IPS DF 4.7 (cell line): ENCODE data around the gene ADRA2A.

Experiments used
- DNase-seq: peaks from one replicate; pipeline ENCODE4 v3.0.0-alpha.2; 2013; ENCODE audit warnings: low spot score; ENCODE audit errors: extremely low read depth

Gene ADRA2A

DNA sequence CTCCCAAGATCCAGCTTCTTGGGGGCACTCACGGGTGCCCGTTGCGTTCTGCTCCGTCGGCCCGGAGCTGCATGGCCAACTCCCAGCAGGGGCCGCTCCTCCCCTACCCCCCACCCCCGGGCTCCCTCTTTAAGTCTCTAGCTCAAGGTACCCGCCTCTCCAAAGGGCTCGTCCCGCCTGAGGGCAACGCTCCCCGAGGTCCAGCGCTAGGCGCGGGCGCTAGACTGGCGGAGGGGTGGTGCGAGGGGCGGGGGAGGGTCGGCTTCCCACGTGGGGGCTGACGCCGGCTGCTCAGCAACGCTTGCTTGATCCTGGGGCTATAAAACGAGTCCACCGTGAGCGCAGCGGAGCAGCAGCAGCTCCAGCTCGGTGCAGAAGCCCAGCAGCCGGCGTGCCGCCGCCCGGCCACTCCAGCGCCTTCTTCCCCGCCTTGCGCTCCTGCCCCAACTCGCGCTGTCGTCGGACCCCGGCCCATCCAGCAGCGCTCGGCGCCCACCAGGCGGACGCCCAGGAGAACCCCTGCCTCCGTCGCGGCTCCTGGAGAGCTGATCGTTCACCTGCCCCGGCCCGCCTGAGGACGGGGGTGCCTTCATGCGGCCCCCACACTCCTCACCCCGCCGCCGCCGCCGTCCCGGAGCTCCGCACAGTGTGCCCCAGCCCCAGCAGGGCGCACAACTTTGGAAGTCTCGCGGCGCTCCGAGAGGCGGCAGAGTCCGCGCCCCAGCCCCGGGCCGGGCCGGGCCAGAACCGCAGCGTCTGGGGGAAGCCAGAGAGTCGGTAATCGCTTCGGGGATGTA, at the start of gene ADRA2A:
ADRA2A (plus strand) TSS at position 348 of the 797 bp plus-strand sequence. CDS start 968 bp downstream, outside the sequence.
- DNase-seq = no peak

DNA sequence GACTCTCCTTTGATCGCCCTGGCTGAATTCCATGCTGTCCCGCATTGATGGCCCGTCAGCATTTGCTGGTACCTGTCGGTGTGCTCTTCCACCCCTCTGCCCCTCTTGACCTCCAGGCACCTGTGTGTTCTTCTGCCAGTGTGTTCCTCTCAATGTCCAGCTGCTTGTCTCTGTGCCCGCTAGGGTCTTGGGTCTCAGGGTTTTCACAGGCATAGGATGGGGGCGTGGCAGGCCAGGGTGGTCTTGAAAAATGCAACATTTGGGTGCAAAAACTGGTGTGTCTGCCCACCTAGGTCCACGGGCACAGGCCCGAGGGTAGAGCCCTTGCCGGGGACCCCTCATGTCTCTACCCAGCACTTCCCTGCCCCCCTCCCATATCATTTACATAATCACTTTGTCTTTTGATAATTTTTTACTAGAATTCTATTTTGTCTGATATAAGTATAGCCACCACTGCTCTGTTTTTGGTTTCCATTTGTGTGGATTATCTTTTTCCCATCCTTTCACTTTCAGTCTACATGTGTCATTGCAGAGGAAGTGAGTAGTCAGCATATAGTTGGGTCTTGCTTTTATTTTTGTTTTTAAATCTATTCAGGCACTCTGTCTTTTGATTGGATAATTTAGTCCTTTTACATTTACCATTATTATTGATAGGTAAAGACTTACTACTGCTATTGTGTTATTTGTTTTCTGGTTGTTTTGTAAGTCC, 46.6 kb upstream of the ADRA2A start:
- no peak for DNase-seq

DNA sequence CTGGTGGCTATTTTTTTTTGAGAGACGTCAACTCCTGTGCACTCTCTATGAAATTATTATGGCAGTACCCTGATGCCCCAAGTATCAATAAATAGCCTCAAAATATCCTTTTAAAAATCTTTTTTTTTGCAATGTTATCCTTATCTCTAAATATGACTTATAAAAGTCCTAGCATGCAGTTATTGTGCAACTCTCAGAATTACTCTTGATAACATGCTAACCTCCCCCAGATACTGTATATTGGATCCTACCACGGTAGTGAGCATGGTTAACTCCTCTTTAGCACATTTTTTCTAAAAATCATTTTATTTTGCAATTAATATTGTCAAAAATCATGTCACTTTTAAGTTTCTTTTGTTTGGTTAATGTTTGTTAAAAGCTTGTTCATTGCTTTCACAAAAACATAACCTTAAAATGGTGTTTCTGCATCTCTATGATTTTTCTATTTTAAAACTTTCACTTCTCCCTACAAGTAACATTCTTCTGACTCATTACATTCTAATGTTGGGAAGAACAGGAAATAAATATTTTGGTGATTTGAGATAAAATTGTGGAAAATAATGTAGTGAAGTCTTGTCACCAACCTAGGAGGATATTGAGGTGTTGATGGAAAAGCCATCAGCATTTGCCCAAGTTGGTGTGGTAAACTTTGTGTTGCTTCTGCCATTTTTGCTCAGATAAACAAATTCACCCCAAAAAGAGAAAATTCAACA, 42.1 kb upstream of the ADRA2A start:
- DNase-seq = no peak

DNA sequence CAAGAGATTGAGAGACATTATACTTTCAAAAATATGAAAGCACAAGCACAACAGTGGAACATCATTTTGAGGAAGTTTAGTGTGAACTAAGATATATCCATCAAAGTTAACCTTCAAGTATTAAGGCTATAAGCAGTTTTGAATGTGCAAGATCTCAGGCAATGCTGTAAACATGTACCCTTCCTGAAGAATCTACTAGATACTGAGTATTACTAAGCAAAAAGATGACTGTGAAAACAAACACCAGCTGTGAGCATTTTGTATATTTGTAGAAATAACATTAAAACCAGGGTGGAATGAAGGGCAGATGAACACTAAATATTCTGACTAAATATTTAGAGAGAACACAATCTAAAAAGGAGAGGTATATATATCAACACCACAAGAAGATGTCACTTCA, 41.3 kb upstream of the ADRA2A start:
- DNase-seq = no peak

DNA sequence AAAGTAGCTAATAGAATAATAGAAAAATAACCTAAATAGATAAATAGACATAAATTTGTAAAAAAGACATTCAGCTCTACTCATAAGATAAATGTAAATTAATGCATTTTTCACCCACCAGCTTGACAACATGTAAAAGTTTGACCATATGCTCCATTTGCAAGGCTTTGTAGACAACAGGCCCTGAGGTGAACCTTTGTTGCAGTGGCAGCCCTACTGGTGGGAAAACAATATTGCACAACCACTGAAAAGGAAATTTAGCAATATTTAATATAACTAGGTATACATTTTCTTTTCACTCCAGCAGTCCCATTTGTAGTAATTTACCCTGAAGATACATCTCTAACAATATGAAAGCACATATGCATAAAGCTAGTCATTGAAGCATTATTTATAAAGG, 39.0 kb upstream of the ADRA2A start:
- DNase-seq = no peak

DNA sequence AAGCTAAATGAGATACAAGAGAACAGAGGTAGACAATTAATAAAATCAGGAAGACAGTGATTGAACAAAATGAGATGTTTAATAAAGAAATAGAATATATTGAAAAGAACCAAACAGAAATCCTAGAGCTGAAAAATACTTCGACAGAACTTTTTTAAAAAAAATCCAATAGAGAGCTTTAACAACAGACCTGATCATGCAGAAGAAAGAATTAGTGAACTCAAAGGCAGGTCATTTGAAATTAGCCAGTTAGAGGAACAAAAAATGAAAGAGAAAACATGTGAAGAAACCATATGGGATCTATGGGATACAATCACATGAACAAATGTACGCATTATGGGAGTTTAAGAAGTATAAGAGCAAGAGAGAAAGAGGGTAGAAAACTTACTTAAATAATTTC, 37.3 kb upstream of the ADRA2A start:
- DNase-seq = no peak

DNA sequence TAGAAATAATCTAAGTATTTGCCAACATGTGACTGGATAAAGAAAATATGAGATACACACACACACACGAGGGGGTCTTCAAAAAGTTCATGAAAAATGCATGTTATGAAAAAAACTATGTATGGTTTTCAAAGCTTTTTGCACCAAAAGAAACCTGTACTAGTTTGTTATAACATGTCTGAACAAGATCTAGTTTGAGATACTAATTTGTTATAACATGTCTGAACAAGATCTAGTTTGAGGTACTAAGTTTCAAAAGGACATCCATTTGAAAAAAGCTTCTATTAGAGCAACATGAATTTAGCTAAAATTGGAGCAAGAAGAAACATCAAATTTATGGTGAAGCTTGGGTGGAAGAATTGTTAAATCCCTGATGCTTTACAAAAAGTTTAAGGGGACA, 19.8 kb upstream of the ADRA2A start:
- DNase-seq = no peak

DNA sequence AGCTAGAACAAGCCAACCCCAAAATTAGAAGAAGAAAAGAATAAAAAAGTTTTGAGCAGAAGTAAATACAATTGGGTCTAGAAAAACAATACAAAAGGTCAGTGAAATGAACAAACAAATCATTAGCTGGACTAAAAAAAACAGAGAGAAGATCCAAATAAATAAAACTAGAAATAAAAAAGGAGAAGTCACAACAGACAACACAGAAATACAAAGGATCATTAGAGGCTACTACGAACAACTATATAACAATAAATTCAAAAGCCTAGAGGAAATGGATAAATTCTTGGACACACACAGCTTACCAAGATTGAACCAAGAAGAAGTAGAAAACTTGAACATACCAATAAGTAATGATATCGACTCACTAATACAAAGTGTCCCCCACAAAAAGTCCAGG, 13.4 kb upstream of the ADRA2A start:
- no peak for DNase-seq

DNA sequence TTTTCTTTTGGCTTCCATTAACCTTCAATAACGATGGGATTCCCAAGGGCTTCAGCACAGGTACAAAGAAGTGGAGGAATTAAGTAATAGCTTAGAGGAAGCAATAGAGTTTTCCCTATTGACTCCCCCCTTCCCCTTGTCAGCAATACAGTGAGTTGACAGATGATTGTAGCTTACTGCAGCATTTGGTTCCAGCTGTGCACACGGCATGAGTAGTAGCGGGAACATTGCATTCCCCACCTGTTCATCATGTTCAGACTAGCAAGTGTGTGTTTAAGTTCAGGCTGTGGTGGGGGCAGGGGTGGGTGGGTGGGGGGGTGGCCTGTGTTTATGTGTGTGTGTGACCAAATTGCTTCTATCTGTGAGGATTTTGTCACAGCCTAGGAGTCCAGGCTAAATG, 4.6 kb upstream of the ADRA2A start:
- no peak for DNase-seq

DNA sequence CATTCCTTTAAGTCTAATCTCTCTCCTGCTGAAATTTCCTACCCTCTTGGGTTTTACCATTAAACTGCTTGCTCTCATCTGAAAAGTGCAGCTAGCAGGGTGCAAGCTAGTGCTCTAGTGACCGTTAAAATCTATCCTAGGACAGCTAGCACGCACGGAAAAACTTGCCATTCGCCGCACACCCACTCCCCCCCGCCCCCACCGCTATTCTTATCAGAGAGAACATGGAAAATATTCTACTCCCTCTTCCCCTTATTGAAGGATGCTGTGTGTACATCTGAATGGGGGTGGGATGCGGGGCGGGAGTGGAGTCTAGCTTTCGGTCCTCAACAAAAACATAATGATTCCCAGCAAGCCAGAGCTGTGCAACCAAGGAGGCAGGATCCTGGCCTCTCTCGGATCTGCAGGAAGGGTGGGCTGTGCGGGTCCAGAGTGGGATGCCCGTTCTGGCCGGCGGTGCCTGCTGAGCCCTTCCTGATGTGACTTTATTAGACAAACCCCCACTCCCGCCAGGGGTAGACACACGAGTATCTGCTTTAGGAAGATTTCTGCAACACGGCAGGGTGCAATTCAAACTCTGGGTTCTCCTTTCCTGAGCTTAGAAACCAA, 1.1 kb upstream of the ADRA2A start:
- no peak for DNase-seq

DNA sequence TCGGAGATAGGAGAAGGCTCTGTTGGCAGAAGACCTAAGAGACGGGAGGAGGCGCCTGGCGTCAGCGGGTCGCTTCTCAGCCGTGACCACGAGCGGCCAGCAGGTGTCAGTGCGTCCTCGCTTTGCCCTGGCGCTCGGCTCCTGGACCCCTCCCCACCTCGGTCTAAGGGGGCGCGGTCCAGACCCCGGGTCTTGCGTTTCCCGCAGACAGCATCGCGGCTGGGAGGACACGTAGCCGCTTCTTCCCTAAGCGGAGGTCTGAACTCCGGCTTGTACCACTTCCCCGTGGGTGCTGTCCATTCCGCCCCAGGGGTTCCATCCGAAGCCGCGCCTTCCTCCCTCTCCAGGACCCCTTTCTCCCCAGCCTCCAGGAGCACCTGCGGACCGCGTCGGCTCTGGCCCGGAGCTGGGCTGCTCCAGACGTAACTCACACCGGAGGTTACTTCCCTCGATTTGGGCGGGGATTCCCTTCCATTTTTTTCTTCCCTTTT, 593 bp upstream of the ADRA2A start:
- DNase-seq = no peak

DNA sequence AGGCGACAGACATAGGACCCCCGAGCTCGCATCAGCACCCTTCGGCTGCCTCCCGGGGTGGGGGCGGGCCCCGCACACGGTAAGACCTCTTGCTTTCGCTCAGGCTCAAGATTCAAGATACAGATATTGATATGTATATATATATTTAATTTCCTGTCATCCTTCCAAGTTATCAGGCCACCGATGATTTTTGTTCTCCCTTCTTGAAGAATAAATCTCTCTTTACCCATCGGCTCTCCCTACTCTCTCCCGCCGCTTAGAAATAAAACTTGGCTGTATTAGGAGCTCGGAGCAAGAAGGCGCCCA, 603 bp downstream of the ADRA2A start:
- no peak for DNase-seq

DNA sequence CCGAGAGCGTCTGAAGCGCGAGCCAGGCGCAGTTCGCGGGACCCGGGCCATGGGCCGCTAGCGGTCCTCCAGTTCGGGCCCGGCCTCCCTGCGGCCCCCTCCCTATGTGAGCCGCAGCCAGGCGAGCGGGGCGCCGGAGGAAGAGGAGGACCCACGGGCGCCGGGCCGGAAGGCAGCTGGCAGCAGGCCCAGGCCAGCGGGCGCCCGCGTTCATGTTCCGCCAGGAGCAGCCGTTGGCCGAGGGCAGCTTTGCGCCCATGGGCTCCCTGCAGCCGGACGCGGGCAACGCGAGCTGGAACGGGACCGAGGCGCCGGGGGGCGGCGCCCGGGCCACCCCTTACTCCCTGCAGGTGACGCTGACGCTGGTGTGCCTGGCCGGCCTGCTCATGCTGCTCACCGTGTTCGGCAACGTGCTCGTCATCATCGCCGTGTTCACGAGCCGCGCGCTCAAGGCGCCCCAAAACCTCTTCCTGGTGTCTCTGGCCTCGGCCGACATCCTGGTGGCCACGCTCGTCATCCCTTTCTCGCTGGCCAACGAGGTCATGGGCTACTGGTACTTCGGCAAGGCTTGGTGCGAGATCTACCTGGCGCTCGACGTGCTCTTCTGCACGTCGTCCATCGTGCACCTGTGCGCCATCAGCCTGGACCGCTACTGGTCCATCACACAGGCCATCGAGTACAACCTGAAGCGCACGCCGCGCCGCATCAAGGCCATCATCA, 1.1 kb downstream of the ADRA2A start:
- DNase-seq = no peak

DNA sequence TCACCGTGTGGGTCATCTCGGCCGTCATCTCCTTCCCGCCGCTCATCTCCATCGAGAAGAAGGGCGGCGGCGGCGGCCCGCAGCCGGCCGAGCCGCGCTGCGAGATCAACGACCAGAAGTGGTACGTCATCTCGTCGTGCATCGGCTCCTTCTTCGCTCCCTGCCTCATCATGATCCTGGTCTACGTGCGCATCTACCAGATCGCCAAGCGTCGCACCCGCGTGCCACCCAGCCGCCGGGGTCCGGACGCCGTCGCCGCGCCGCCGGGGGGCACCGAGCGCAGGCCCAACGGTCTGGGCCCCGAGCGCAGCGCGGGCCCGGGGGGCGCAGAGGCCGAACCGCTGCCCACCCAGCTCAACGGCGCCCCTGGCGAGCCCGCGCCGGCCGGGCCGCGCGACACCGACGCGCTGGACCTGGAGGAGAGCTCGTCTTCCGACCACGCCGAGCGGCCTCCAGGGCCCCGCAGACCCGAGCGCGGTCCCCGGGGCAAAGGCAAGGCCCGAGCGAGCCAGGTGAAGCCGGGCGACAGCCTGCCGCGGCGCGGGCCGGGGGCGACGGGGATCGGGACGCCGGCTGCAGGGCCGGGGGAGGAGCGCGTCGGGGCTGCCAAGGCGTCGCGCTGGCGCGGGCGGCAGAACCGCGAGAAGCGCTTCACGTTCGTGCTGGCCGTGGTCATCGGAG, 1.8 kb downstream of the ADRA2A start:
- no peak for DNase-seq

DNA sequence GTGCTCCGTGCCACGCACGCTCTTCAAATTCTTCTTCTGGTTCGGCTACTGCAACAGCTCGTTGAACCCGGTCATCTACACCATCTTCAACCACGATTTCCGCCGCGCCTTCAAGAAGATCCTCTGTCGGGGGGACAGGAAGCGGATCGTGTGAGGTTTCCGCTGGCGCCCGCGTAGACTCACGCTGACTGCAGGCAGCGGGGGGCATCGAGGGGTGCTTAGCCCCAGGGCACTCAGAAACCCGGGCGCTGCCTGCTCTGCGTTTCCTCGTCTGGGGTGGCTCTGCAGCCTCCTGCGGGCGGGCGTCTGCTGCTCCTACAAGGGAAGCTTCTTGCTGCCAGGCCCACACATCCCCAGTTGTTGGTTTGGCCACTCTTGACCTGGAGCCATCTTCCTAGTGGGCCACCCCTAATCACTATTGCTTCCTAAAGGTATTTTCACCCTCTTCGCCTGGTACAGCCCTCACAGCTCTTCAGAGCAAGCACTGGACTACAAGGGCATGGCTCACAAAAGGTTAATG, 2.5 kb downstream of the ADRA2A start:
- DNase-seq = no peak

DNA sequence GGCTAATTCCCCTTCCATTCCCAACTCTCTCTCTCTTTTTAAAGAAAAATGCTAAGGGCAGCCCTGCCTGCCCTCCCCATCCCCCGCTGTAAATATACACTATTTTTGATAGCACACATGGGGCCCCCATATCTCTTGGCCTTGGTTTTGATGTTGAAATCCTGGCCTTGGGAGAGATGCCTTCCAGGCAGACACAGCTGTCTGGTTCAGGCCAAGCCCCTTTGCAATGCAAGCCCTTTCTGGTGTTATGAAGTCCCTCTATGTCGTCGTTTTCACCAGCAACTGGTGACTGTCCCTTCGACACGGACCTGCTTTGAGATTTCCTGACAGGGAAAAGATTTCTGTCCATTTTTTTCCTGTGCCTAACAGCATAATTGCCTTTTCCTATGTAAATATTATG, 3.0 kb downstream of the ADRA2A start:
- DNase-seq = no peak

DNA sequence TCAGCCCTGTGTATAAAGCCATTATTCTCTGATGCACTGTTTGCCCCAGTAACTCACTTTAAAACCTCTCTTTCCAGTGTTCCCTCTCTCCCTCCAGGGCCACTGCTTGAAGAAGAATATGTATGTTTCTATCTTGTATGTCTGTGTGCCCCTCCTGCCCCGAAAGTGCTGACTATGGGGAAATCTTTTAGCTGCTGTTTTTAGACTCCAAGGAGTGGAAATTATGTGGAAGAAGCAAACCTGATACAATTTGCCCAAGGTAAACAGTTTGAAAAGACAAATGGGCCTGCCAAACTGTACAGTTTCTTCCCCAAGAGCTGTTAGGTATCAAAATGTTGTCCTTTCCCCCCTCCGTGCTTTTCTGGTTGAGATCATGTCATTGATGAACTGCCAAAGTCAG, 3.4 kb downstream of the ADRA2A start:
- DNase-seq = no peak

DNA sequence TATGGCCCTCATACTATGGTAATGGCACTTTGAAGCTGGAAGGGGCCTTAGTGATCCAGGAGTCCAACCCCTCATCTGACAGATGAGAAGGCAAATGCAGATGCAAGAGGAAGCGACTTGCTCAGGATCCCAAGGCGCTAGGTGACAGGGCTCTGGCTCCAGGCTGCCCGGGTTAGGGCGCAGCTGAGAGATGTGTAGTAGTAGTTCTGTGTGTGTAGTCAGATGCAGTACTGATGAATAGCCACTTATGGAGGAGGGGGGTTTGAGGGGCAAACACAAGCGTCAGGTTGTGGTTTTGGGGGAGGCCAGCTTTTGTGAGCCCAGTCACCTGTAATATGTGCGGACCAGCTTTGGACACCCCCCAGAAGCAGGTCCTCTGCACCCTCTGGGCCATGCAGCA, 4.8 kb downstream of the ADRA2A start:
- DNase-seq = no peak

DNA sequence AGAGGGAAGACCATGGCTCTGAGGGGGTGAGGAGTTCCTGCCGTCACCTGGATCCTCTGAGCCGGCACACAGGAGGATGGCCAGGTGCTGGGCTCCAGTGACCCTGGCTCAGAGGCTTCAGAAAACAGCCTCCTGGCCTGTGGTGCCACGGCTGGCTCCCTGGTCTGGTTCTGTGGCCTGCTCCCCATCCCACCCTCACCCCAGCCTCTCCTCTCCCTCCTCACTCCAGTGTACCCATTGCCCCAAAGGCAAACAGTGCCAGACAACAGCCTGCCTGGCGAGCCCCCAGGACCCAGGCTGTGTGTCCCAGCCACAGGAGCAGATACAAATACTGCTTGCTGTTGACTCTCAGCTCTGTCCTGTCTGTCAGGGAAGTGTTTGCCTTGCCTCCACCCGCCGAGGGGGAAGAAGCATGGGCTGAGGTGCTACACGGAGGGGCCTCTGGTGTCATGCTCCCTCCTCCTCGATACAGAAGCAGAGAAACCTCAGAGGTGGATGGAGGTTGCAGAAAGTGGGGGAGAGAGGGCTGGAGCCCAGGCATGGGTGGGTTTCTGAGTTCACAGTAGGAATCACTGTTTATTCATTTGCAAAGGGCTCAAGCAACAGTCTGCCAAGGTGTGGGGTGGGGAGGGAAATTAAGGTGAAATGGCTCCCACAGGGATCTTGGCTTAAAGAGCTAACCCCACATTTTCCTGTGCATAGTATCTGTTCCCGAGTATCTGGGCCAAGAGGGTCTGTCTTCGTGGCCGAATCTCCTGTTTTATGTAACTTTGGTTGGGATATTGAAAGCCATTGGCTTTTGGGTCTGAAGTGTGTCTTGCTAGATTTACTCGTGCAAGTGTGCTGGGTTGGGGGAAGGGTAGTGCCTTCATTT, 5.5 kb downstream of the ADRA2A start:
- no peak for DNase-seq
